CD4-positive, alpha-beta memory T cell (primary cell): ENCODE results near the gene KANSL1. TPM values are rescaled to one million over a fixed set of nuclear protein-coding genes. Genes with fewer than 3 reads are reported as not detected.

Experiments used
- CTCF ChIA-PET: fragments of 350-600 bp; sonication (Branson Sonifier 250); formaldehyde crosslinking; loops from one replicate; lab custom pipeline; 2021; ENCODE audit warnings: inconsistent platforms; ENCODE audit not compliant: partially characterized antibody; lab: Charles Lee
- POLR2A ChIA-PET: fragments of 350-600 bp; sonication (Branson Sonifier 250); formaldehyde crosslinking; loops from one replicate; lab custom pipeline; 2021; ENCODE audit not compliant: partially characterized antibody; lab: Charles Lee
- DNase-seq, 5 donors: peaks; one replicate each; pipeline versions ENCODE4 v3.0.0 to v3.0.0-alpha.2; 2020 to 2022; ENCODE audit warnings: mixed read lengths in 1 of 5
- H3K27ac ChIP-seq: one replicate; pipeline ENCODE4 v1.7.0; 2013; ENCODE audit warnings: low read depth, low read length
- H3K27me3 ChIP-seq: 2 replicates; pipeline ENCODE4 v1.7.0; 2013; ENCODE audit warnings: mild to moderate bottlenecking, low read length, moderate library complexity; ENCODE audit not compliant: insufficient read depth
- H3K36me3 ChIP-seq: 2 replicates; pipeline ENCODE4 v1.7.0; 2013; ENCODE audit warnings: mild to moderate bottlenecking, low read length, moderate library complexity; ENCODE audit not compliant: insufficient read depth
- H3K4me1 ChIP-seq: 2 replicates; pipeline ENCODE4 v1.7.0; 2013; ENCODE audit warnings: mild to moderate bottlenecking, low read length, moderate library complexity; ENCODE audit not compliant: insufficient read depth
- H3K4me3 ChIP-seq, 2 donors: one replicate each; pipeline ENCODE4 v1.7.0; 2013; ENCODE audit warnings: low read length in 2 of 2, mild to moderate bottlenecking in 1 of 2
- H3K9me3 ChIP-seq, 2 donors: one replicate each; pipeline ENCODE4 v1.7.0; 2013; ENCODE audit warnings: low read length in 2 of 2, control low read depth in 1 of 2; ENCODE audit not compliant: control insufficient read depth in 1 of 2
- H3K27ac Mint-ChIP-seq, 7 donors: one replicate each; pipeline ENCODE4 v1.8.0; 2020 to 2021; ENCODE audit warnings: mixed read lengths in 7 of 7, mild to moderate bottlenecking in 6 of 7, inconsistent platforms in 3 of 7, moderate library complexity in 3 of 7
- H3K27me3 Mint-ChIP-seq, 2 donors: one replicate each; pipeline ENCODE4 v1.8.0; 2020 to 2021; ENCODE audit warnings: mixed read lengths in 2 of 2
- H3K36me3 Mint-ChIP-seq, 2 donors: one replicate each; pipeline ENCODE4 v1.8.0; 2020 to 2021; ENCODE audit warnings: mixed read lengths in 2 of 2, inconsistent platforms in 1 of 2, mild to moderate bottlenecking in 1 of 2
- H3K4me1 Mint-ChIP-seq, 4 donors: one replicate each; pipeline ENCODE4 v1.8.0; 2020 to 2021; ENCODE audit warnings: mixed read lengths in 4 of 4, mild to moderate bottlenecking in 1 of 4
- H3K4me3 Mint-ChIP-seq, 8 donors: one replicate each; pipeline ENCODE4 v1.8.0; 2020 to 2021; ENCODE audit warnings: mixed read lengths in 8 of 8, mild to moderate bottlenecking in 7 of 8, moderate library complexity in 6 of 8, inconsistent platforms in 3 of 8
- H3K9me3 Mint-ChIP-seq, 8 donors: one replicate each; pipeline ENCODE4 v1.8.0; 2020 to 2021; ENCODE audit warnings: mixed read lengths in 8 of 8, mild to moderate bottlenecking in 5 of 8, inconsistent platforms in 3 of 8, moderate library complexity in 1 of 8
- intact Hi-C: fragments of 100-400 bp; cut with micrococcal nuclease; formaldehyde crosslinking; loops from one replicate; pipeline ENCODE4 v1.15.1; 2023
- polyA plus RNA-seq, 2 donors: library from polyadenylated mRNA; unstranded; fragments of 300-500 nt; fragmentation: Illumina TruSeq; gene quantifications; one replicate each; pipeline ENCODE4 v1.2.3, GENCODE V29; 2021
- total RNA-seq, 2 experiments: library from RNA; stranded (reverse); gene quantifications; one replicate each; pipeline ENCODE4 v1.2.3, GENCODE V29; 2021

The KANSL1 gene
- total and polyA plus RNA-seq, 4 experiments from 2014 or later: 6.7 to 206 (median 107) TPM

GRCh38 chr17:45995627-45996270 lies 197.5 kb downstream of the KANSL1 start:
- Mint-ChIP-seq H3K4me1 (no peaks in the 10 kb centered on the region), H3K4me3 (no peak overlapping the region), H3K27me3 (no peaks in the 10 kb centered on the region), H3K36me3 (no peaks in the 10 kb centered on the region), H3K27ac (no peak overlapping the region), H3K9me3 (no peaks in the 10 kb centered on the region)
- Histone ChIP-seq H3K36me3 (no peaks in the 10 kb centered on the region), H3K27me3 (no peaks in the 10 kb centered on the region), H3K9me3 (no peaks in the 10 kb centered on the region), H3K4me1 (no peaks in the 10 kb centered on the region), H3K4me3 (no peak overlapping the region), H3K27ac (no peak overlapping the region)
- intact Hi-C loops: no loop called here
- POLR2A ChIA-PET: no interaction called here
- CTCF ChIA-PET: interaction anchor here (2.5 kb wide), 1 partner anchor 217 kb away, joined by 8 read pairs; no protein-coding TSS in a partner anchor
- no peak for DNase-seq

- intact Hi-C loops: no loop called here
- DNase-seq: no peak
- CTCF ChIA-PET: no interaction called here
Measured at GRCh38 chr17:45994987-45995386, 198.2 kb downstream of the KANSL1 start.

GRCh38 chr17:45993962-45994627 lies 199.1 kb downstream of the KANSL1 start:
- intact Hi-C loops: no loop called here
- Mint-ChIP-seq H3K36me3 (no peaks in the 10 kb centered on the region), H3K27me3 (no peaks in the 10 kb centered on the region), H3K9me3 (no peaks in the 10 kb centered on the region), H3K4me3 (no peak overlapping the region), H3K4me1 (no peaks in the 10 kb centered on the region), H3K27ac (peak overlapping the region in 1 of 7 donors; percentile 57)
- H3K4me3 ChIP-seq: no peak overlapping the region
- ChIA-PET POLR2A (no interaction called here), CTCF (no interaction called here)
- no peaks in the 10 kb centered on the region for H3K36me3 ChIP-seq
- H3K27ac ChIP-seq: no peak overlapping the region
- no peak for DNase-seq
- no peaks in the 10 kb centered on the region for H3K4me1 ChIP-seq
- H3K27me3 ChIP-seq: no peaks in the 10 kb centered on the region
- H3K9me3 ChIP-seq: no peaks in the 10 kb centered on the region

More at GRCh38 chr17:45994987-45995386, 198.2 kb downstream of the KANSL1 start:
- no peaks in the 10 kb centered on the region for H3K9me3 Mint-ChIP-seq
- H3K4me1 Mint-ChIP-seq: no peaks in the 10 kb centered on the region
- Histone ChIP-seq H3K27ac (no peak overlapping the region), H3K4me3 (no peak overlapping the region), H3K9me3 (no peaks in the 10 kb centered on the region), H3K27me3 (no peaks in the 10 kb centered on the region), H3K36me3 (no peaks in the 10 kb centered on the region), H3K4me1 (no peaks in the 10 kb centered on the region)
- H3K36me3 Mint-ChIP-seq: no peaks in the 10 kb centered on the region
- H3K27me3 Mint-ChIP-seq: no peaks in the 10 kb centered on the region
- H3K27ac Mint-ChIP-seq: no peak overlapping the region
- H3K4me3 Mint-ChIP-seq: no peak overlapping the region
- POLR2A ChIA-PET: no interaction called here

- no peak overlapping the region for H3K27ac ChIP-seq
- no peaks in the 10 kb centered on the region for H3K27me3 Mint-ChIP-seq
- H3K4me3 Mint-ChIP-seq: no peak overlapping the region
- no peak overlapping the region for H3K4me3 ChIP-seq
- ChIA-PET POLR2A (no interaction called here), CTCF (interaction anchor here (1.0 kb wide), 1 partner anchor 9 kb away, joined by 3 read pairs; no protein-coding TSS in a partner anchor)
- no peaks in the 10 kb centered on the region for H3K36me3 Mint-ChIP-seq
- H3K27ac Mint-ChIP-seq: no peak overlapping the region
- no peaks in the 10 kb centered on the region for H3K4me1 Mint-ChIP-seq
- DNase-seq: no peak
- H3K9me3 ChIP-seq: no peaks in the 10 kb centered on the region
- no peaks in the 10 kb centered on the region for H3K36me3 ChIP-seq
- intact Hi-C loops: no loop called here
- no peaks in the 10 kb centered on the region for H3K27me3 ChIP-seq
- H3K4me1 ChIP-seq: no peaks in the 10 kb centered on the region
- no peaks in the 10 kb centered on the region for H3K9me3 Mint-ChIP-seq
Measured at GRCh38 chr17:45992904-45993303, 200.3 kb downstream of the KANSL1 start.

GRCh38 chr17:45992175-45992574 lies 201.1 kb downstream of the KANSL1 start:
- H3K27ac ChIP-seq: no peak overlapping the region
- H3K9me3 ChIP-seq: no peaks in the 10 kb centered on the region
- H3K36me3 ChIP-seq: no peaks in the 10 kb centered on the region
- Mint-ChIP-seq H3K9me3 (no peaks in the 10 kb centered on the region), H3K27me3 (no peaks in the 10 kb centered on the region), H3K4me3 (no peak overlapping the region), H3K36me3 (no peaks in the 10 kb centered on the region), H3K27ac (no peak overlapping the region), H3K4me1 (no peaks in the 10 kb centered on the region)
- no peak overlapping the region for H3K4me3 ChIP-seq
- ChIA-PET POLR2A (no interaction called here), CTCF (no interaction called here)
- H3K27me3 ChIP-seq: no peaks in the 10 kb centered on the region
- intact Hi-C loops: no loop called here
- no peak for DNase-seq
- no peaks in the 10 kb centered on the region for H3K4me1 ChIP-seq

- ChIA-PET POLR2A (no interaction called here), CTCF (interaction anchor here (1.5 kb wide), 1 partner anchor 11 kb away, joined by 6 read pairs; no protein-coding TSS in a partner anchor)
- Mint-ChIP-seq H3K9me3 (no peaks in the 10 kb centered on the region), H3K36me3 (no peaks in the 10 kb centered on the region), H3K4me1 (no peaks in the 10 kb centered on the region), H3K27ac (no peak overlapping the region), H3K4me3 (no peak overlapping the region), H3K27me3 (no peaks in the 10 kb centered on the region)
- Histone ChIP-seq H3K9me3 (no peaks in the 10 kb centered on the region), H3K27ac (no peak overlapping the region), H3K4me1 (no peaks in the 10 kb centered on the region), H3K4me3 (no peak overlapping the region), H3K27me3 (no peaks in the 10 kb centered on the region), H3K36me3 (no peaks in the 10 kb centered on the region)
- intact Hi-C loops: no loop called here
- DNase-seq: no peak
Measured at GRCh38 chr17:45991341-45991740, 201.9 kb downstream of the KANSL1 start.

- ChIA-PET POLR2A (interaction anchor here (0.6 kb wide), 1 partner anchor 30 kb away, joined by 3 read pairs; no protein-coding TSS in a partner anchor), CTCF (interaction anchor here (1.5 kb wide), 1 partner anchor 11 kb away, joined by 6 read pairs; no protein-coding TSS in a partner anchor)
- no peak overlapping the region for H3K4me3 ChIP-seq
- H3K36me3 ChIP-seq: no peaks in the 10 kb centered on the region
- H3K4me1 ChIP-seq: no peaks in the 10 kb centered on the region
- no peaks in the 10 kb centered on the region for H3K27me3 ChIP-seq
- Mint-ChIP-seq H3K36me3 (no peaks in the 10 kb centered on the region), H3K27me3 (no peaks in the 10 kb centered on the region), H3K4me3 (no peak overlapping the region), H3K9me3 (peaks cover 0 to under 1% (median 0%) of the 10 kb centered on the region in 8 donors), H3K27ac (no peak overlapping the region), H3K4me1 (peaks cover 0 to 1% (median 0%) of the 10 kb centered on the region in 4 donors)
- DNase-seq: no peak
- intact Hi-C loops: no loop called here
- no peaks in the 10 kb centered on the region for H3K9me3 ChIP-seq
- no peak overlapping the region for H3K27ac ChIP-seq
Measured at GRCh38 chr17:45990886-45991285, 202.3 kb downstream of the KANSL1 start.
